ENCODE data around the gene ST14. TPM values are rescaled to one million over a fixed set of nuclear protein-coding genes. Genes with fewer than 3 reads are reported as not detected.

ST14 gene
- total RNA-seq, 1 donor from 2014 or later, result 1.4 TPM

GRCh38 chr11:130209954-130210854 lies 50.6 kb downstream of the ST14 start:
- Mint-ChIP-seq H3K4me1 (peaks cover 3% of the 10 kb centered on the region), H3K4me3 (no peak overlapping the region), H3K27ac (no peak overlapping the region), H3K9me3 (no peaks in the 10 kb centered on the region), H3K27me3 (ENCODE audit: insufficient read depth, low read depth) (peaks cover 13% of the 10 kb centered on the region), H3K36me3 (no peaks in the 10 kb centered on the region)
- Histone ChIP-seq H3K4me3 (no peak overlapping the region), H3K4me1 (no peaks in the 10 kb centered on the region), H3K36me3 (no peaks in the 10 kb centered on the region), H3K9ac (no peak overlapping the region), H3K4me2 (no peak overlapping the region), H3K27ac (no peak overlapping the region), H4K20me1 (ENCODE audit: low read depth) (no peaks in the 10 kb centered on the region), H2AFZ (replicated peaks) (no peak overlapping the region), H3F3A (ENCODE audit: low read depth) (no peaks in the 10 kb centered on the region), H3K9me3 (ENCODE audit: low read depth) (no peaks in the 10 kb centered on the region), H3K27me3 (peaks cover 9% of the 10 kb centered on the region), H3K79me2 (ENCODE audit: low read depth) (no peaks in the 10 kb centered on the region)
- no peak for DNase-seq (ENCODE audit: low spot score)
- TF ChIP-seq EZH2 (IDR thresholded peaks at IDR 0.05), result no peak
- no peak for TF ChIP-seq CTCF (IDR thresholded peaks at IDR 0.05)
- TF ChIP-seq EZH2phosphoT487 (IDR thresholded peaks at IDR 0.05), result no peak

GRCh38 chr11:130211144-130211543 lies 51.6 kb downstream of the ST14 start:
- no peak overlapping the region for H3K27ac ChIP-seq
- TF ChIP-seq EZH2phosphoT487 (IDR thresholded peaks at IDR 0.05) (no peak), EZH2 (IDR thresholded peaks at IDR 0.05) (no peak), CTCF (IDR thresholded peaks at IDR 0.05) (no peak)
- no peaks in the 10 kb centered on the region for H3F3A ChIP-seq (ENCODE audit: low read depth)
- no peak overlapping the region for H3K9ac ChIP-seq
- no peaks in the 10 kb centered on the region for H3K79me2 ChIP-seq (ENCODE audit: low read depth)
- no peaks in the 10 kb centered on the region for H4K20me1 ChIP-seq (ENCODE audit: low read depth)
- no peaks in the 10 kb centered on the region for H3K4me1 ChIP-seq
- no peaks in the 10 kb centered on the region for H3K36me3 ChIP-seq
- H3K27me3 Mint-ChIP-seq (ENCODE audit: insufficient read depth, low read depth), result peaks cover 10% of the 10 kb centered on the region
- no peak for DNase-seq (ENCODE audit: low spot score)
- H3K9me3 ChIP-seq (ENCODE audit: low read depth), result no peaks in the 10 kb centered on the region
- peaks cover 5% of the 10 kb centered on the region for H3K4me1 Mint-ChIP-seq
- no peak overlapping the region for H2AFZ ChIP-seq (replicated peaks)
- no peak overlapping the region for H3K4me3 ChIP-seq
- H3K4me3 Mint-ChIP-seq, result no peak overlapping the region
- H3K9me3 Mint-ChIP-seq, result no peaks in the 10 kb centered on the region
- H3K27ac Mint-ChIP-seq, result no peak overlapping the region
- H3K36me3 Mint-ChIP-seq, result no peaks in the 10 kb centered on the region
- no peak overlapping the region for H3K4me2 ChIP-seq
- H3K27me3 ChIP-seq, result peaks cover 9% of the 10 kb centered on the region

GRCh38 chr11:130211781-130212401 lies 52.3 kb downstream of the ST14 start:
- Histone ChIP-seq H3K9ac (no peak overlapping the region), H2AFZ (replicated peaks) (no peak overlapping the region), H3F3A (ENCODE audit: low read depth) (no peaks in the 10 kb centered on the region), H3K4me3 (no peak overlapping the region), H3K4me1 (no peaks in the 10 kb centered on the region), H3K79me2 (ENCODE audit: low read depth) (no peaks in the 10 kb centered on the region), H3K9me3 (ENCODE audit: low read depth) (no peaks in the 10 kb centered on the region), H3K27ac (no peak overlapping the region), H3K36me3 (no peaks in the 10 kb centered on the region), H3K27me3 (peaks cover 9% of the 10 kb centered on the region), H4K20me1 (ENCODE audit: low read depth) (no peaks in the 10 kb centered on the region), H3K4me2 (no peak overlapping the region)
- Mint-ChIP-seq H3K4me3 (no peak overlapping the region), H3K9me3 (no peaks in the 10 kb centered on the region), H3K36me3 (no peaks in the 10 kb centered on the region), H3K4me1 (peaks cover 11% of the 10 kb centered on the region), H3K27ac (no peak overlapping the region), H3K27me3 (ENCODE audit: insufficient read depth, low read depth) (peaks cover 10% of the 10 kb centered on the region)
- DNase-seq (ENCODE audit: low spot score), result no peak
- TF ChIP-seq EZH2phosphoT487 (IDR thresholded peaks at IDR 0.05) (no peak), EZH2 (IDR thresholded peaks at IDR 0.05) (no peak), CTCF (IDR thresholded peaks at IDR 0.05) (no peak)
